CD4-positive, alpha-beta T cell treated with Interleukin-4 for 1 hour (primary cell): Measurements from ENCODE around the gene LRMDA.

ENCODE experiments used
- DNase-seq, 2 donors: peaks; one replicate each; pipeline ENCODE4 v3.0.0-alpha.2; 2020 to 2022

The LRMDA gene

DNA sequence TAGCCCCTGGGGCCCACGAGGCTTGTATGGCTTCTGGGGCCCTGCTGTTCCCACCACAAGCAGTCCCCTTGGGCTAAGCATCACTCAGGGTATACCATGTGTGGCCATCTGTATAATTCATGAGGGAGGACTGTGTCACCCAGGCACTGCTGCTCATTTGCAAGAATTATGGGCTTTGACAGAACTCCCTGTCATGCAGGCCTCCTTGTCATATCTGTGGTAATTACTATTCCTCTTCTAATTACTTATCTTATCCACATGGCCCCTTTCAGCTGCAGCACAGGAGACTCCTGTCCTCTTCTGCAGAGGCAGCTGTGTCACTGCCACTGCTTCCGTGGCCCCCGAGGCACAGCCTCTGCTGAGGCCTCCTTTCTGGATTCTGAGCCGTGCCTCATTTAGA is 46.3 kb downstream of the LRMDA start:
- DNase-seq, result no peak

DNA sequence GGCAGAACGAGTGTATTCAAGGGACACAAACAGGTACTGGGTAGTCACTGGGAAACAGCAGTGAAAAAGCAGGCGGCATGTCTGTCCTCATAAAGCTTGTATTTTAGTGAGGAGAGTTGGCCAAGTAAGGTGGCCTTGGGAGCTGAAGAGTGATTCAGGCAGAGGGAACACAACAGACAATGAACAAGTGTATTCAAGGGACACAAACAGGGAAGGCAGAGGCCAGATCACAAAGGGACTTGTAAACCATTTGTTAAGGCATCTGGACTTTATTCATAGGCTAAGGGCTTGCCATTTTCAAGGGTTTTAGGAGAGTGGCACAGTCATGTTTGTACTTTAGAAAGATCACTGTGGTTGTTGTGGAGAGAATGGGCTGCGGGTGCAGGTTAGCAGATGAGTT is 49.0 kb downstream of the LRMDA start:
- DNase-seq, result no peak

DNA sequence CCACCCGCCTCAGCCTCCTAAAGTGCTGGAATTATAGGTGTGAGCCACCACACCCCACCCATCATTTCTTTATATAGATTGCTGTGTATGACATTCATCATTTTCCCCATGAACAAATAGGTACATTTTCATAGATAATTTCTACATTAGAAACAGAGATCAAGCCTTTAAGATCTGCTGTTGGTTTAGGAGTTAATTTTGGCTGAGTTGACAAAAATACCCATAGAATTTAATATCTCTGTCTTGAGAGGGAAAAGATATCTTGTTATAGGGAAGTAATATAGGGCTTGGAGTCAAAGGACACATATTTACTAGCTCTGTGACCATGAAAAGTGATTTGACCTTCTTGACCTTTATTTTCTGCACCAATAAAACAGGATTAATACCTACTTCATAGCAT is 51.8 kb downstream of the LRMDA start:
- no peak for DNase-seq

DNA sequence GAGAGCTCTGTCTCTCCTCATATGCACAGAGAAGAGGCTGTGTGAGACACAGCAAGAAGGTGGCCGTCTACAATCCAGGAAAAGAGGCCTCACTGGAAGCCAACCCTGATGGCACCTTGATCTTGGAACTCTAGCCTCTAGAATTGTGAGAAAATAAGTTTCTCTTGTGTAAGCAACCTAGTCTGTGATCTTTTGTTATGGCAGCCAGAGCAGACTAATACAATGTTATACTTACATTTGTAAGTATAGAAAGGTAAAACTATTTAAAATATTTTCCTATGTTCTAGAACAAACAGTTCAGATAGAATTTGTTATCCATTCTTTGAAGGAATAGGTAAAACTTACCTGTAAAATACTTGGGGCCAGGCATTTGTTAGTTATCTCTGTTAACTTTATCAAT is 53.3 kb downstream of the LRMDA start:
- DNase-seq, result no peak

DNA sequence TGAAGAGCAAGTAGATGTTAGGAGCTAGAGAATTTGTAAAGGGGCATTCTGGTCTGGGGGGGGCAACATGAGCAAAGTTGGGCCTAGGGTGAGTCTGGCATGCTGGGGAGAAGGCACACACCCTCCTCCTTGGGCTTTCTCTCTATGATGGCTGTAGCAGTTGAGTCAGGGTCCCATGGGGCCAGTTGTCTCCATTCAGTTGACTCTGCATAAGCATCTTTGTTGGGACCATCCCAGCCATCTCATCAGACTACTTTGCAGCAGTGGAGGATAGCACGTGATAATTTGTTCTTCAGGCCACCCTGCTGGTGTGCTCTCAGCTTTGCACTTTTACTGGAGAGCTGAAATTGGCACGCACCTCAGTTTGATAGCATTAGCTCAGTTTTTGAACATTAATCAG is 55.2 kb downstream of the LRMDA start:
- DNase-seq, result no peak

DNA sequence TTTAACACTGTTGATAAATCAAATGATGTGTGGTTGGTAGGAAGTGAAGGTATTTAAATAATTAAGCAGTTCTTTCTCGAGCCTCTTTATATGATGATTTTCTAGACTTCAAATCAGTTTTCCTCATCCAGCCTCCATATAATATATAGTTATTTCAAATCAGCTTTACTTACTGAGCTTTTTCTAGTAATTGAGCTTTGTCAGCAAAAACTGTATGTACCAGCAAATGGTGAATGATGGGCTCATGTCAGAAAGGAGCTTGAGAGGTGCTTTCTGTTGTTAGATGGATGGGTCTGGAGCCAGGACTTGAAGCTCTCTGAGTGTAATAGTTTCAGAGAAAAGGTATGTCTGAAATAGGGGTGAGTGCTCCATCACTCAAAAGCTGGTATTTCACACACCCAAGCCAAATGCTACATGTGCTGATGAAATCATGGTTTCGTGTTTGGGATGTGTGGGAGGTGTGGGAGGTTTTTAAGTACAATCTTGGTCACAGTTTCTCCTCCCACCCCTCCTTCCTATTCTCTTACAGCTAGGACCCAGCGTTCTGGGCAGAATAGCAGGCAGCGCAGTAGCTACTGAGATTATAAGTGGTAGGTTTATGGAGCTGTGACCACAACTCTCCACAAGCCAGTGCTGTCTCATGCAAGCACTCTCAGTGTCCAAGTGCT is 55.8 kb downstream of the LRMDA start:
- no peak for DNase-seq

DNA sequence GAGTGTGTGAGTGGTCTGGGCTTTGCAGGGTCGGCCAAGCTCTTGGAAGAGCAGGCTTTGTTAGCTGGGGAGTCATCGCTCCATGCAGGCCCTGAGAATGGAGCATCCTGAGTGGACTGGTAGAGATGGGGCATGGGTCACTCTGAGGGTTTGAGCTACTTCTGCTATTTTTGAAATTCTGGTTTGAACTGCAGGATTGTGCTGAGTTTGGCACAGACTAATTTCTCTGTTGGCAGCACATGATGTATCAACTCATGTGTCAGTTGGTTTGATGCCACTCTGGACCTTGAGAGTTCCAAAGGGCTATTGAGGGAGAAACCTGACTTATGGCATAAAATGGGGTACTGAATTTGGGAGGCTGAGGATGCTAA is 56.3 kb downstream of the LRMDA start:
- DNase-seq, result no peak

DNA sequence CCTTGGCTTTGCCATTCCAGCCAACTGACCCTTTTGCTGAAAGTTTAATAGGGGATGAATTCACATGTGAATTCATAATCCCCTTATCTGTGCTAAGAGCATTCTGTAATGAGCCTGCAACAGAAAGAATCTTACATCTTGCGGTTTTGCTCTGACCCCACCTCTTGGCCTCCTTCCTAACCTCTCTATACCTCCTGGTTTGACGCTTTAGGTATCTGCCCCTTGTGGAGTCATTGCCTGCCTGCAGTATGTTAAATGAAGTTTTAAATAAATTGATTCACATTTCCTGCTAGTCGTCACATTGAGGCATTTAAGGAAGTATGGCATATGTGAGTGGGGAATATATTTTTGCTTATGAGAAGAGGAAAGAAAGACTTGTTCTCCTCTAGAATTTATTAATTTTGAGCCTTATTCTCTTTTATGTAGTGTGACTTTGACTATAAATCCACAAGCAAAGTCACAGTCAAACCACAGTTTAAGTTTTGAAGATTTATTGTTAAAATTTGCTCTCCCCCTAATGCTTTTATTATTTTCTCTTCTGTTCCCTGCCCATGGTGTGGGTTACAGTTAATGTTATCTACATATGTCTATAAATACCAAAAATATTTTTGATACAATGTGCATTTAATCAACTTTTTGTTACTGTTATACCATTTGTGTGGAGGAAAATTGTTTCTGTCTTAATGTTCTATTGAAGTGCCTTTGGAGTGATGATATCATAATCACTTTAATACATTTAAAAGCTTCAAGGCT is 60.9 kb downstream of the LRMDA start:
- no peak for DNase-seq

DNA sequence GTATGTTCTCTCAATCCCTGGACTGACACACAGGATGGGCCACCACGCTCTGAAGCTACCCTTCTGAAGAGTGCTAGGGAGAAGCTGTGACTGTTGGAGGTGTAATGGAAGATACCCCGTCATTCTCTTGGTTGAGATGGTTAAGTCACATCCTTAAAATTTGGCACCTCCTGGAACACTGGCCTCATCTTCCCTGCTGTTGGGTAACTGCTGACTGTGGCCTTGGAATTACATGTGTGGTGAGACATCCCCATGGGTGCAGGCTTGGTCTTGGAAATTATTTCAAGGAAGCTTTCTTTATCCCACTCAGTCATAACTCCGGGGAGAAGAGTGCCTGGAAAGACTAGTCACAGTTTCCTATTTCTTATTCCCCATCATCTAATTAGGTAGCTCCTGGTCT is 62.0 kb downstream of the LRMDA start:
- no peak for DNase-seq

DNA sequence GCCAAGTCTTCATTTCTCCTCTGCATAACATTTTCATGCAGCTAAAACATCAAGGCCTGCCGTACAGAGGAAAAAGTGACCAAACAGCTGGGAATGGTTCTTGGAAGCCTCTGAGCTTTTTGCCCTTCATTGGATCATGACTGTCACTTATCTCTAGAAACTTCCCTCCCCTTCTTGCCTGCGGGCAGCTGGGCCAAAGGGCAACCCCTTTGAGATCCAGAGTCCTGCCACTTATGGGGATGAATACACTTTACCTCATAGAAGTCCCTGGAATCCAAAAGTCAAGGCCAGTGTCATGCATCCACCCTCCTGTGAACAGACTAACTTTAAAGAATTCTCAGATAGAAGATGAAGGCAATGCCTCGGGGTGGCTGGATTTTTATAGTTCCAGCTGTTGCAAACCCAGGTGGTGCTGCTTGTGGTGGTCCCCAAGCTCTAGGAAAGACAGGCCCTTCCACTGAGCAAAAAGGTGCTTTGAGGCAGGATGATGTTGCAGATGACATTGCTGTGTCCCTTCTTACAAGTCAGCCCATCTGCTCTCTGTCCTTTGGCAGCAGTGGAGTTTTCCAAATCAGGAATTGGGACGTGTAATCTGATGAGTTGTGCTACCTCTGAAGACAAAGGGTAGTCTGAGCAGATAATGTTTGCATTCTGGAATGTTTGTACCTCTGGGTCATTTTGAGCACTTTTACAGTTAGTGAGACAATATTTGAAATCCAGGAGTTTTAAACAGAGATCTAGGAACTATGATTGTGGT is 64.2 kb downstream of the LRMDA start:
- no peak for DNase-seq

DNA sequence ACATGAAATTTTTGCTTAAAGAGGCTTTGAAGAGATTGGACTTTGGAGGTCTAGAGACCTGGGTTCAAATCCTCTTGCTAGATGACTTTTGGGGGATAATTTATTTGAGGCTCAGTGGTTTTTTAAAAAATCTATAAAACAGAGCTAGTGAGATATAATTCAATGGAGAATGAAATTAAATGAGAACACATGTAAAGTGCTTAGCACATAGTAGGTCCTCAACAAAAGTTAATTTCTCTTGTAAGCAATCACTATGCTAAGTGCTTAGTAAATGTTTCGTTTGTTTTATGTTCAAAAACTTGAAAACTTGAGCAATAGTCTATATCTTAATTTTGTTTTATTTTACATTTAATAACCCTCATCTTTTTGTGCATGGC is 64.8 kb downstream of the LRMDA start:
- DNase-seq, result no peak

DNA sequence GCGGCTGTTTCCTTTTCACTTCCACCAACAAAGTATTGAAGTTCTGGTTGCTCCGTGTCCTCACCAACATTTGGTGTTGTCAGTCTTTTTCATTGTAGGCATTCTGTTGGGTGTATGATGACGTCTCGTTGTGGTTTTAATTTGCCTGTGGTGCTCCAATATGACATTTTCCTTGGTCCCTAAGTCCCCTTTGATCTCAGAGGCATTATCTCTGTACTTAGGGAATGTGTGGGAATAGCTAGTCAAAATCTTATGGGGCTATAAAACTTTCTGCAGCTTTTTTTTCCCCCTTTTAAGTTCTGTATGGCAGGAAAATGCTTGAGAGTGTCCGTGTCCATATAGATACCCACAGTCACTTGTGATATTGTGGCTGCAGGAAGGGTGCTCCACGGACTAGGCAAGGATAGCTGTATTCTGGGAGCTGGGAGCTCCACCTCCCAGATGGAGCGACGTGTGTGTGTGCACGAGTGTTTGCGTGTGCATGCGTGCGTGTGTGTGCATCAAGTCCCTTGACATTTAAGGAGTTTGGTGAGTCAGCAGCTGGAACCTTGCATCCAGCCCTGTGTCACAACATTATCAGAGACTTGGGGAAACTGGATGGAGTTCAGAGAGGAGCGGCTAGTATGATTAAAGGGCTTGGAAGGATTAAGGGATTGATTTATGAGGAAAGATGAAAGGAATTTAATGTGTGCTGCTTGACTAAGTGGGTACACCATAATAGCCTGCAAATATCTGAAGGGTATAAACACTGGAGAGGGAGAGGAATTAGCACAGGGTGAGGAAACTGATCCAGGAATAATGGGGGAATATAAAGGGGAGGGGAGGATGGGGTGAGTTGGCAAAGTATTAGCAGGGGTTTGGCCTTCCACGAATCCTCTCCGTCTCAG is 66.8 kb downstream of the LRMDA start:
- DNase-seq, result no peak

DNA sequence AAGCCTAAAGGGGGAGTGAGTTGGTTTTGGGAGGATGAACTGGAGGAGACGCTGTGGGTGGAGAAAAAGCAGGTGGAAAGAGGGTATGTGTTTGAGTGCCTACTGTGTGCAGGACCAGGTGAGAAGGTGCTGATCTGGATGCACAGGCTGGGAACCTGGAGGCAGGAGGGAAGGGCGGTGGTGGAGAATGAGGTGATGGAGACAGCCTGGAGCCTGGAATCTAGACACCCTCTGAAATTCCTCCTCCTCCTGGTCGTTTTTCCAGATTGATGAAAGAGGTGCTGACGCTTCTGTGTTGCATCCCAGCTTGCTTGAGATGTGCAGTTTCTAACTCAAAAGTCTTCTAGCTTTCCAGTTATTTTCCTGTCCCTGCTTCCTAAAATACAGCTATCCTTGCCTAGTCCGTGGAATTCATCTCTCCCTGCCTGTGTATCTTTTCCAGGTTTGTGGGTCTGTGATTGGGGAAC is 67.5 kb downstream of the LRMDA start:
- DNase-seq, result no peak

DNA sequence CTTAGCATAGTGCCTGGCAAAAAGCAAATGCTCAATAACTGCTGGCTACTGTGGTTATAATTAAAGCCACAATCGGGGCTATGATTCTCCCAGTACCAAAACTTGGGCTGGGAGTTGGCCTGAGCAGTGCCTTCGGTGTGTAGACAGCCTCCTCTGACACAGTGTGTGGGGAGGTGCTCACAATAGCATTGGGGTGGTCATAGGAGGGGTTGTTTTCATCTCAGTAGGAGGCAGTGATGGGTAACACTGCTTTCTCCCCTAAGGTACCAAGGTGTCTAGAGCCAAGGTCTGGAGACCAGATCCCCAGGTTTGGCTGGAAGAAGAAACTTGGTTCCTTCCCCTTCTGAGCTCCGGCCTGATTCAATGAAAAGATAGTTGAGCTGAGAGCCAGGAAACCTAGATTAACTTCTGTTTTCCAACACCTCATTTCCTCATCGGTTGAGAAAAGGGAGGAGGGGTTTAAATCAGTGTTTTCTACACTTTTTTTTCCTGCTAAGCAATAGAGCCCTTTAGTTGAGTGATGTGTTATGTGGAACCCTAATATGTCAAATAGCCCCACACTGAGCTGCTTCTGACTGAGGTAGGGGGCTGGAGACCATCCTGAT is 68.2 kb downstream of the LRMDA start:
- no peak for DNase-seq

DNA sequence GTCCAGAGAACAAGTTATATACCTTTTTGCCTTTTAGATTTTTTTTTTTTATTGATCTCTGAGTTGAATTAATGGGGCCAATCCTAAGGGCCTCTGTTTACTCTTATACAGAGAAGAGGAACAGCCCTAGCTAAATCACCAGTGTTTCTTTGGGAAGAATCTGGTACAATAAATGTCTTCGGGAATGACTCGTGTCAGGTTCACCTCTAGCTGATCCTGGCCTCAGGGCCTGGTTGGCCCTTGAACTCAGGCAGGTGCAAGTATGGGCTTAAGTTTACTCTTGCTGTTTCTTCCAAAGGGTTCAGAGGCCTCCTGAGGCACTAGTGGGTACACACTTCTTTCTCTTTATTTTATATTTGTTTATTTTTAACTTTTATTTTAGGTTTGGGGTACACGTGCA is 71.0 kb downstream of the LRMDA start:
- no peak for DNase-seq

DNA sequence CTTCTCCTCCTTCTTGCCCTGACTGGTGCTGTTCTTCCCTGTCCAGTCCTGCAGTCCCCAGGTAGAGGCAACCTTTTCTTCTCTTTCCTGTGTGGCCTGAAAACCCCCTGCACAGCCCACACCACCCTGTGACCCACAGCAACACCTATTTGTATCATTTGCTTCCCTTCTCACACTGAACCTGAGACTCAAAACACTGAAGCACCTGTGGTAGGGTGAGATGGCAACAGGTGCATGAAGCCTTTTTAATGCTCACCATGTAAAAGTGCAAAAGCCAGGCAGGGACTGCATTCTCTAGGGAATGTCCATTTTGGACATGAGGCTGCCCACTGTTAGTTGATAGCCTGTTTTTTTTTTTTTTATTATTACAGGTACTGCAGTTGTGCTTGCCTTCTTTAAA is 71.4 kb downstream of the LRMDA start:
- DNase-seq, result no peak

DNA sequence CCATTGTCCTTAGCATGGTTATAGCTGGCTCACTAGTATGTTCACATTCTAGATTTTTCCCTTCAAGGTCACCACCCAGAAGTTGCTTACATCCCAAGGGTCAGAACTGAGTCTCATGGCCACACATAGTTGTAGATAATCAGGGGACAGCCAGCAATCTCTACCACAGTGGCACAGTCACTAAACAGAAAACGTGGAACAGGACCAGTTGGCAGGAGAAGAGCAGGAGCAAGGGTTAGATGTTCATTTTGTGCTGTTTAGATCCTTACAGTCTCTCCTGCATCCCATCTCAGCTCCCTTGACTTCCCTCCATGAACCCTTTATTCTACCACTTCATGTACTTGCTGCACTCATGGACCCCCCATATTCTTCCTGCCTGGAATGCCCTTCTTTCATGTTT is 73.9 kb downstream of the LRMDA start:
- DNase-seq, result no peak

DNA sequence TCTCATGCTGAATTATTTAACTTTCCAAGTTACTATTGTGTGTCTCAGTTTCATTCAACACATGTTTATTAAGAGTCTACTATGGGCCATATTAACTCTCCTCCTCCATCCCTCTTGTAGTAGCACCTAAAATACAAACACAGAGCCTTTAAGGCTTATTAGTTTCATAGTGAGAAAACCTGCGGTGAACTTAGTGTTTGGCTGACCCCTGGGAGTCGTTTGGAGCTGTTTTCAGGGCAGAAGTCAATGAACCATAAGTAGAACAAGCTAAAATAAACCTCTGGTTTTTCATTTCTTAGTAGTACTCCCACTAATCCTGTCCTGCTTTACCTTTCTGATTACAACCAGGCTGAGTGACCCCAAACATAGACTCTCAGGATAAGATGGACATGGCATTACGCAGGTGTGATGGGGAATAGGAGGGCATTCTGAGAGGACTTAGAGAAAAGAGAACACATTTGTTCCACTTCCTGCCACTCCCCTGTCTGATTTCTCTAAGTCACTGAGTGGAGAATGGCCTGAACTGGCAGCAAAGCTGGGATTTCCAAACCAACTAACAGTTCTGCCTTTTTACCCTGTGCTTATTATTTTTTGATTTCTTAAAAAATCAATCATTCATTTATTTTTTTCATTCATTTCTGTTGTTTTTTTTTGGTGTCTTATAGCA is 74.5 kb downstream of the LRMDA start:
- DNase-seq, result no peak

DNA sequence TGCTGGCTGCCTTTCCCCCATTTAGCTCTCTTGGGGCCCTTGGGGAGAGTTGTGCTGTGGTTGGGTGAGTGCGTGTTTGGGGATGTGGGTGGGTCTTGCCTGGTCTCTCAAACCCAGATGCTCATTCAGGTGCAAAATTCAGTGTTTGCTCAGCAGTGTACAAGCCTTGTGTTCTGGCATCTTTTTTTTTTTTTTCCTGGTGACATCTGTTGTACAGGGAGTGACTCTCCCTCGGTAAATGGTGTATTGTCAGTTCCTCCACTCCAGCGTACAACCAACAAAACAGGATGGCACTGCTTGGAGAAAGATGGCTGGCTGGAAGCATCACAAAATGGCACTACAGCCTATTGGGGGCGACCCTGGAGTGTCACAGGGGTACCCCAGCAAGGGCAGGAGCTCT is 75.5 kb downstream of the LRMDA start:
- no peak for DNase-seq

DNA sequence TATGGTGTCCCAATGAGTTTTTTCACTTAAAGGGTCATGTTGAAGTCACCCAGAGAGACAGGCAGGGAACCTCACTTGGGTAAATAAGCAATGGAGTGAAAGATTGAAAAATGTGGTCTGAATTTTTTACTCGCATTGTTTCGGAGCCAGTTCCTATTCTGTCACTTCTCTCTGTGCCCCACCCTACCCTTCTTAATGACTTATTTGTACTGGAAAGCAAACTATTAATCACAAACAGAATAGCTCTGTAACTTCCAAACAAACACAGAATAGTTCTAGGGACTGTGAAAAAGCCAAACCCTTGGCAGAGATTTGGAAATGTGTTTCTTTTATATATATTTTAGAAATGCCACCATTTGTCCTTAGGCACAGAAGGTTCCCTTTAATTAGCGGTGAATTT is 76.0 kb downstream of the LRMDA start:
- no peak for DNase-seq

DNA sequence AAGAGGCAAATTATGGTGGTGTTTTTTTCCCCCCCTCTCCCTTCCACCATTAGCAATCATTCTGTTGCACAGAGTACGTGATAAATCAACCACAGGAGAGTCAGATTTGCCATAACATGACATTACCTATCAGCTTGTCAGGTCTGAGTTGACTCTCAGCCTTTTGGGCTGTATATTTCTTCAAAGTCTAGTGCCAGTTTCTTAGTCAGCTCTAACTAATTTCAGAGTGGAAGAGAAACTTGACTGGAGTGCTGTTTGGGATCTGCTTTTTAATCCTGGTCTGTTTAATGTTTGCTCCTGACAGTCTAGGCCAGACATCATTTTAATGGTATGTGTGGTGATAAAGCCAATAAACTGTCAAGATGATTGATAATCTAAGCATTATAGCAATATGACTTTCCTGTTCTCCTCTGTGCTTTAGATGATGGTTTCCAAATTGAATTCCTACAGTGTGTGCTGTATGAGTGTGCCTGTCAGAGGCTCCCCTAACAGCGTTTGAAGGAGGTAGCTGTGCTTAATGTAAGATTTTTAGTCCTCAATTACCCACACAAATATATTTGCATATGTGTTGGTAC is 76.9 kb downstream of the LRMDA start:
- DNase-seq, result no peak

DNA sequence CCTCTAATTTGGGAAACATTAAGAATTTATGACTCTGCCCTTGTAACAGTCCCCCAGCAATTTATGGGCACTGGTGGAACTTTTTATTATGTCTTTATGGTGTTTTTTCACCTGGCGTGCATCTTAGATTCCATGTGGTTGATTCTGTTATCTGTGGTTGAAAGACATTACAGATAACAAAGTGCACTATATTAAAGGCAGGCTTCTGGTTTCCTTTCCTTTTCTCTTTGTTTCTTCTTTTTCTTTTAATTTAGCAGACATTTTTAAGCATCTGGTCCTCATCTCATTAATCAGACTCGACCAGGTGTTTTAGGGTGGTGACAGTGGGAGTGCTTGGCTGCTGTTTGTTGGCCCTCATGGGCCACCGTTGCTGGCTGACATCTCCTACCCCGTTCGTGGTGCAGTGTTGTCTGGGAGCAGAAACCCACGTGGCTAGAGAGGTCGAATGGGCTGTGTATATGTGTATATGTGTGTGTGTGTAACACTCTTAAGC is 77.4 kb downstream of the LRMDA start:
- no peak for DNase-seq
